Uterus (tissue), 2 donors: ENCODE measurements around the gene C12orf75.

Source experiments
- CTCF ChIP-seq, 4 experiments: fragments of 200-600 bp in 2 of 4; fragments of 450-650 bp in 2 of 4; sonication (generic) in 2 of 4; IDR thresholded peaks; one replicate each; pipeline ENCODE4 v1.5.1; 2016 to 2019; ENCODE audit warnings: antibody characterized with exemption in 4 of 4, mild to moderate bottlenecking in 2 of 4, moderate library complexity in 1 of 4
- POLR2A ChIP-seq, 2 donors: fragments of 450-650 bp; IDR thresholded peaks; one replicate each; pipeline ENCODE4 v1.6.1; 2016; ENCODE audit warnings: antibody characterized with exemption in 2 of 2, mild to moderate bottlenecking in 1 of 2, moderate library complexity in 1 of 2

- TF ChIP-seq CTCF (IDR thresholded peaks at IDR 0.05) (no peak), POLR2A (IDR thresholded peaks at IDR 0.05) (no peak)
Observed at GRCh38 chr12:105324704-105325103, 5.8 kb upstream of the C12orf75 start.
